Thoracic aorta (tissue), 2 donors: Measurements from ENCODE around the gene NOTCH4. TPM values are rescaled to one million over a fixed set of nuclear protein-coding genes. Genes with fewer than 3 reads are reported as not detected.
"Not testable (repeated sequence)": the region's sequence is repeated elsewhere in the genome, so short reads cannot be mapped to it uniquely, and the experiment has no call there.

Experiments used
- ATAC-seq: fragments of 150-250 bp; one replicate; pipeline ENCODE4 v1.8.0; 2017; ENCODE audit warnings: low read depth; ENCODE audit not compliant: insufficient number of reproducible peaks, low FRiP score
- DNase-seq: peaks from one replicate; pipeline ENCODE4 v3.0.0-alpha.2; 2020; ENCODE audit warnings: low spot score
- H3K27ac ChIP-seq, 2 donors: fragments of 200-600 bp; sonication (generic); 1 replicate in 1 of 2; 2 replicates in 1 of 2; pipeline ENCODE4 v1.5.1; 2016; ENCODE audit warnings: mild to moderate bottlenecking in 2 of 2, moderate library complexity in 2 of 2
- H3K27me3 ChIP-seq: fragments of 200-600 bp; sonication (generic); replicated peaks from 2 replicates; pipeline ENCODE4 v1.6.0; 2016; ENCODE audit warnings: mild to moderate bottlenecking; ENCODE audit not compliant: insufficient read depth
- H3K36me3 ChIP-seq: fragments of 200-600 bp; sonication (generic); one replicate; pipeline ENCODE4 v1.5.1; 2016
- H3K4me1 ChIP-seq, 2 donors: fragments of 200-600 bp; sonication (generic); 1 replicate in 1 of 2; 2 replicates in 1 of 2; pipeline versions ENCODE4 v1.5.1 to v1.6.0; 2016; ENCODE audit warnings: low read depth in 2 of 2, mild to moderate bottlenecking in 1 of 2; ENCODE audit not compliant: control insufficient read depth in 1 of 2
- H3K4me3 ChIP-seq: fragments of 200-600 bp; sonication (generic); 2 replicates; pipeline ENCODE4 v1.5.1; 2016; ENCODE audit warnings: mild to moderate bottlenecking
- H3K9me3 ChIP-seq: fragments of 200-600 bp; sonication (generic); 2 replicates; pipeline ENCODE4 v1.5.1; 2016
- CTCF ChIP-seq: fragments of 200-600 bp; sonication (generic); IDR thresholded peaks from one replicate; pipeline ENCODE4 v1.5.1; 2019; ENCODE audit warnings: antibody characterized with exemption
- total RNA-seq, 2 donors: library from RNA; depleted of rRNA; stranded (reverse); fragments of >200 nt; gene quantifications; one replicate each; pipeline versions ENCODE4 v1.1.0 to v1.2.3, GENCODE V29; 2016

The NOTCH4 gene
- total RNA-seq, 2 donors from 2014 or later: 23.6 to 26.0 TPM

GRCh38 chr6:32187009-32187709, 36.7 kb downstream of the NOTCH4 start:
- Histone ChIP-seq H3K27me3 (no peaks in the 10 kb centered on the region), H3K27ac (peak overlapping the region; percentile 6 to 74), H3K36me3 (peaks cover 10% of the 10 kb centered on the region), H3K4me1 (peaks cover 13 to 39% of the 10 kb centered on the region in 2 donors), H3K9me3 (no peaks in the 10 kb centered on the region), H3K4me3 (no peak overlapping the region)
- no peak for TF ChIP-seq CTCF
- DNase-seq (no peak), ATAC-seq (no peak)

- not testable (repeated sequence) for H3K4me3 ChIP-seq, H3K9me3 ChIP-seq, H3K27me3 ChIP-seq, ATAC-seq, DNase-seq
- peaks cover 12 to 36% of the 10 kb centered on the region in 2 donors for H3K4me1 ChIP-seq
- peak overlapping the region; percentile 61 to 74 for H3K27ac ChIP-seq
- peaks cover 10% of the 10 kb centered on the region for H3K36me3 ChIP-seq
Measured at GRCh38 chr6:32186151-32186840, 37.6 kb downstream of the NOTCH4 start.

- Histone ChIP-seq H3K27ac (peak overlapping the region; percentile 61 to 74), H3K4me1 (peaks cover 7 to 30% of the 10 kb centered on the region in 2 donors), H3K36me3 (peaks cover 10% of the 10 kb centered on the region)
Measured at GRCh38 chr6:32185681-32186131, 38.2 kb downstream of the NOTCH4 start.

GRCh38 chr6:32184084-32184640, 39.7 kb downstream of the NOTCH4 start, which contains the start of gene AGER:
Gene AGER, minus strand, starts transcription at chr6:32184253. Its CDS starts 31 bp downstream, at chr6:32184222.
- DNase-seq: no peak
- peaks cover 15% of the 10 kb centered on the region for H3K36me3 ChIP-seq

More at GRCh38 chr6:32185681-32186131, 38.2 kb downstream of the NOTCH4 start:
- not testable (repeated sequence) for H3K27me3 ChIP-seq, H3K4me3 ChIP-seq, H3K9me3 ChIP-seq
- DNase-seq (peak; percentile 72), ATAC-seq (peak; percentile 57)

GRCh38 chr6:32183483-32184083, 40.3 kb downstream of the NOTCH4 start:
- no peak for ATAC-seq
- no peak overlapping the region for H3K27ac ChIP-seq
- peaks cover 15 to 42% of the 10 kb centered on the region in 2 donors for H3K4me1 ChIP-seq
- H3K27me3 ChIP-seq: no peaks in the 10 kb centered on the region
- peaks cover 15% of the 10 kb centered on the region for H3K36me3 ChIP-seq
- TF ChIP-seq CTCF: no peak
- no peak overlapping the region for H3K4me3 ChIP-seq
- DNase-seq: no peak
- no peaks in the 10 kb centered on the region for H3K9me3 ChIP-seq

More at GRCh38 chr6:32184084-32184640, 39.7 kb downstream of the NOTCH4 start, which contains the start of gene AGER:
- Histone ChIP-seq H3K27me3 (no peaks in the 10 kb centered on the region), H3K9me3 (no peaks in the 10 kb centered on the region), H3K27ac (peak within 1 kb of the TSS; percentile 61 to 74), H3K4me3 (no peak within 1 kb of the TSS), H3K4me1 (peaks cover 16 to 42% of the 10 kb centered on the region in 2 donors)
- TF ChIP-seq CTCF: no peak
- ATAC-seq: no peak
